PC-3 (cell line): ENCODE measurements around the gene MTFMT.

ENCODE experiments used
- CTCF ChIP-seq: fragments of 300-600 bp; sonication (generic); conservative IDR thresholded peaks from 2 replicates; pipeline ENCODE4 v1.5.1; 2017; ENCODE audit warnings: antibody characterized with exemption, low read depth, mild to moderate bottlenecking, low read length
- EZH2 ChIP-seq: fragments of 300-600 bp; sonication (generic); IDR thresholded peaks from one replicate; pipeline ENCODE4 v1.6.1; 2017; ENCODE audit warnings: antibody characterized with exemption, mild to moderate bottlenecking, low read length; ENCODE audit not compliant: unreplicated experiment
- EZH2phosphoT487 ChIP-seq: fragments of 300-600 bp; sonication (generic); IDR thresholded peaks from 2 replicates; pipeline ENCODE4 v1.6.1; 2018; ENCODE audit warnings: mild to moderate bottlenecking, antibody characterized with exemption, low read length, borderline replicate concordance

GRCh38 chr15:64985366-64986033 is 43.9 kb downstream of the MTFMT start:
- TF ChIP-seq EZH2 (no peak), CTCF (no peak), EZH2phosphoT487 (no peak)
